Thymus (tissue), 11 donors: ENCODE measurements around the gene UBR3. TPM values are rescaled to one million over a fixed set of nuclear protein-coding genes. Genes with fewer than 3 reads are reported as not detected.
A peak's percentile ranks its signal among the peaks of the same experiment; 100 is the strongest.

Experiments used
- DNase-seq, 9 donors: peaks; one replicate each; pipeline ENCODE4 v3.0.0-alpha.2; 2013; ENCODE audit warnings: low spot score in 9 of 9, low read depth in 6 of 9, missing footprints in 1 of 9
- H3K27ac ChIP-seq, 2 donors: one replicate each; pipeline ENCODE4 v1.5.1; 2013; ENCODE audit warnings: control low read depth in 1 of 2, low read depth in 1 of 2, low read length in 1 of 2, mild to moderate bottlenecking in 1 of 2, moderate library complexity in 1 of 2
- H3K27me3 ChIP-seq, 2 donors: one replicate each; pipeline ENCODE4 v1.5.1; 2013; ENCODE audit warnings: low read length in 1 of 2; ENCODE audit not compliant: control insufficient read depth in 2 of 2, insufficient read depth in 1 of 2
- H3K36me3 ChIP-seq, 2 donors: one replicate each; pipeline ENCODE4 v1.5.1; 2013; ENCODE audit warnings: low read length in 1 of 2, mild to moderate bottlenecking in 1 of 2, moderate library complexity in 1 of 2; ENCODE audit not compliant: control insufficient read depth in 2 of 2, insufficient read depth in 2 of 2
- H3K4me1 ChIP-seq, 2 donors: one replicate each; pipeline ENCODE4 v1.5.1; 2013; ENCODE audit warnings: low read length in 2 of 2; ENCODE audit not compliant: control insufficient read depth in 2 of 2, insufficient read depth in 2 of 2
- H3K4me3 ChIP-seq, 2 donors: one replicate each; pipeline ENCODE4 v1.5.1; 2013; ENCODE audit warnings: low read length in 2 of 2, control low read depth in 1 of 2, mild to moderate bottlenecking in 1 of 2
- H3K9me3 ChIP-seq, 2 donors: one replicate each; pipeline ENCODE4 v1.5.1; 2013; ENCODE audit warnings: low read length in 1 of 2, mild to moderate bottlenecking in 1 of 2; ENCODE audit not compliant: control insufficient read depth in 2 of 2, insufficient read depth in 1 of 2
- WGBS: extraction: QIAGEN DNeasy Blood & Tissue Kit; methylation state at CpG from one replicate; pipeline ENCODE4 v1.1.7; 2013; 5-methylcytosine and 5-hydroxymethylcytosine counted together
- polyA plus RNA-seq: library from polyadenylated mRNA; stranded (reverse); fragments of 200-250 nt; gene quantifications from one replicate; pipeline ENCODE4 v1.2.3, GENCODE V29; 2013
- total RNA-seq: library from RNA; stranded (reverse); fragments of 120-200 nt; gene quantifications from one replicate; pipeline ENCODE4 v1.2.4, GENCODE V29; 2013
- donor health status: healthy.

UBR3 gene
- total and polyA plus RNA-seq, 2 donors: 14.1 to 20.1 TPM

DNA sequence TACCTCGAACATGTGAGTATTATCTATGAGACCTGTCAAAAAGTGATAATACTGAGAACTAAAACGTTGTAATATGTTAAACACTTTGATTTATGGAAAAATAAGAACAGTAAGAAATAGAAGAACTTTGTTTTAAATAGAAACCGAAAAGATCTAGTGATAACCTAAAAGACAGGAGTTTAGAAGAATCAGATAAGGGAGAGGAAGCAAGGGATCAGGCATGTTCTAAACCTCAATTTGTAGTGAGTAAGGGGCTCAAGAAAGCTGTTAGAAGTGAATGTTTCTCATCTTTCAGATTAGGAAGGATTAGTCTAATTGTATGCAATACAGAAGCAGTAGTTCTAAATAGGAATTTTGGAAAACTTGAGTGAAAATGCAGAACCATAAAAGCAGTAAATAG lies 182.0 kb downstream of the UBR3 start:
- WGBS: 84% methylated on average over 3 of the region's 3 CpGs
- no peaks in the 10 kb centered on the region for H3K9me3 ChIP-seq
- peaks cover 4 to 6% of the 10 kb centered on the region in 2 donors for H3K36me3 ChIP-seq
- no peak for DNase-seq
- no peaks in the 10 kb centered on the region for H3K27me3 ChIP-seq
- no peak overlapping the region for H3K4me3 ChIP-seq
- no peaks in the 10 kb centered on the region for H3K4me1 ChIP-seq
- no peak overlapping the region for H3K27ac ChIP-seq

DNA sequence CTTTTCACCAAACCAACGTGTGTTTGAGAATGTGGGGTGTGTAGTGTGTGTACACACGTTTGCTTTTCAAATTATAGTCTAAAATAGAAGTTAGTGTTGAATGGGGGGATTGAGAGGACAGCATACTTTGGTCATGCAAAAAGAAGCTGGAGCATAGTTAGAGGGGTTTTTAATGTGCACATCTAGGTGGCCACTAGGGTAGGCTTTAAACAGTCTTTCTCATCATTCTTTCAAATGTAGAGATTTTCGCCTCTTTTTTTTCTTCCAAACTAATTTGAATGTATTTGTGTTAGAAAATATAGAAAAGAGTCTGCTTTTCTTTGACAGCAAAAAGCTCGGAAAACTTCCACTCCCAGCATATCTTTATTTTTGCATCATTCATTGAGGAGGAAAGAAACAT lies 185.5 kb downstream of the UBR3 start:
- no peak overlapping the region for H3K4me3 ChIP-seq
- H3K27ac ChIP-seq: no peak overlapping the region
- H3K27me3 ChIP-seq: no peaks in the 10 kb centered on the region
- H3K36me3 ChIP-seq: no peaks in the 10 kb centered on the region
- H3K9me3 ChIP-seq: no peaks in the 10 kb centered on the region
- no peaks in the 10 kb centered on the region for H3K4me1 ChIP-seq
- WGBS: 98% methylated on average over 4 of the region's 4 CpGs
- no peak for DNase-seq

DNA sequence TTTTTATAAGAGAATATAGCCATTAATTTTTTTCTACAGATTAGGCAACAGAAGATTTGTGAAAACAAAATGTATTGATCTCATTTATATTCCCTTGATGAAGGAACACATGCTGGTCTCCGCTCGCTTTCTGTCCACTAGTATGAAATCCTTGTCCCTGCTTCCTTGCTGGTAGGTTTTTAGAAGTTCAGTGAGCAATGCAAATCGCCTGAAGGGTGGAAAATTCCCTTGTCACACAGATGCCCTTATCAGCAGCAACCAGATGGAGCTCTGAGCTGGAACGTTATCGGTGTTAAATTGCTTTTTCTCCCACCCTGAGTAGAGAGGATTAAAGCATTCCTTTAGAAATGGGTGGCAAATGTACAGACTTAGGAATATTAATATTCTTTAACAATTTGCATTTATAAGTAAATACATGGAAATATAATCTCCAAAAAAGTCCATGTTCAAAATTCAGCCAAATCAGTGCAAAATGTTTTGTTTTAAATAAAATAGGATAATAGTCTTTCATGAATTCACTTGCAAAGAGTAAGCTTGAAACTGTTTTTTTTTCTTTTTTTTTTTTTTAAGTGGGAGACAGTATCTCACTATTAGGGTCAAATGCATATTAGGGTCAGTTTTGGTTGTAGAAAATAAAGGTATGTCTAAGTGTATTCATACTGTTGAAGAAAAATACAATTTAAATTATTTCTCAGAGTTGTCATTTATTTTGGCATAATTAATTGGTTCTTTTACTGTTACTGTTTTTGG lies 186.7 kb downstream of the UBR3 start:
- Histone ChIP-seq H3K4me3 (no peak overlapping the region), H3K27me3 (no peaks in the 10 kb centered on the region), H3K36me3 (peaks cover 0 to 7% of the 10 kb centered on the region in 2 donors), H3K27ac (no peak overlapping the region), H3K9me3 (no peaks in the 10 kb centered on the region), H3K4me1 (no peaks in the 10 kb centered on the region)
- 96% methylated on average over 5 of the region's 5 CpGs for WGBS
- no peak for DNase-seq

DNA sequence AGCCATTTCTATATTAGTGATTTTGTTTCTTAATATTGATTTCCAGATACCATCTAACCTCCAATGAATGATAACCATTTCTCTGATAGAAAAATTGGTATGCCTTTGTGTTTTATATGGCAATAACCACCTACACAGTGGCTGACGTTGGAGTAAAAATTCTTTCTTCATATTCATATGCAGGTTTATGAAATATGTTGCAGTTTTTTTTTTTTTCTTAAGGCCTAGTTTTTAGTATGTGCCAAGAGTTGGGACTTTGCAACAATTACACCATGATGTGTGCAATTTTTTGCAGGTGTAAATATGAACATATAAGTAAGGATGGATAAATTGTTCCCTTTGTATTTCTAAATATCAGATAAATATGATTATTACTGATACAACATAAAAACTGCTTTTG lies 187.5 kb downstream of the UBR3 start:
- no peak for DNase-seq
- Histone ChIP-seq H3K9me3 (no peaks in the 10 kb centered on the region), H3K36me3 (peaks cover 0 to 7% of the 10 kb centered on the region in 2 donors), H3K4me1 (no peaks in the 10 kb centered on the region), H3K4me3 (no peak overlapping the region), H3K27me3 (no peaks in the 10 kb centered on the region), H3K27ac (no peak overlapping the region)
- WGBS: 99% methylated on average over 1 of the region's 1 CpG

DNA sequence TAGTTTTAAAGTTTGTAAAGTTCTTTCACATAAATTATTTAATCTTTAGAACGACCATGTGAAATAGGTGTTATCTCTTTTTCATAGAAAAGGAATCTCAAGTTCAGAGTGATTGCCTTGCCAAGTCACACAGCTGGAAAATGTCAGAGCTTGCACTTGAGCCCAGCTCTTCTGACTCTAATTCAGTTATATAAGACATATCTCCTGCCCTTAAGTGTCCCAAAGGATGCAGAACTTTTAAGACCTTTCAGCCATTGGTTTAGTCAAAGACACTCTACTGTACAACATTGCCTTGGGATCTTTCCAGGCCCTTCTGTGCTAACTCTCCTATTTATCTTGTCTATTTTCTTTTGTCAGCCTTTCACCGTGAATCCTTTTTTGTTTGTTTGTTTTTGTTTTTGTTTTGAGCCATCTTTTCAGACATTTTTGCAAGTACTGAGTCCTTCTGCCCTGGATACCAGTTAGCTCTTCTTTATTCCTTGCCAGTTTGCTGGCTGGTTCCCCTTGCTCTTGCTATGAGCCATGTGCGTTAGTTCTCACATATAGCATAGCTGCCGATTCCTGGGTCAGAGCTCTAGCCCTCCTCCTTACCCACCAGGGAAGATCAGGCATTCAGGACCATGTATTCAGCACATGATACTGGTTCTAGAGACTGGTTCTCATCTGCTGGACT lies 190.7 kb downstream of the UBR3 start:
- Histone ChIP-seq H3K27me3 (no peaks in the 10 kb centered on the region), H3K27ac (no peak overlapping the region), H3K4me3 (no peak overlapping the region), H3K36me3 (peaks cover 0 to 7% of the 10 kb centered on the region in 2 donors), H3K9me3 (no peaks in the 10 kb centered on the region), H3K4me1 (no peaks in the 10 kb centered on the region)
- DNase-seq: no peak
- WGBS: 96% methylated on average over 4 of the region's 4 CpGs

DNA sequence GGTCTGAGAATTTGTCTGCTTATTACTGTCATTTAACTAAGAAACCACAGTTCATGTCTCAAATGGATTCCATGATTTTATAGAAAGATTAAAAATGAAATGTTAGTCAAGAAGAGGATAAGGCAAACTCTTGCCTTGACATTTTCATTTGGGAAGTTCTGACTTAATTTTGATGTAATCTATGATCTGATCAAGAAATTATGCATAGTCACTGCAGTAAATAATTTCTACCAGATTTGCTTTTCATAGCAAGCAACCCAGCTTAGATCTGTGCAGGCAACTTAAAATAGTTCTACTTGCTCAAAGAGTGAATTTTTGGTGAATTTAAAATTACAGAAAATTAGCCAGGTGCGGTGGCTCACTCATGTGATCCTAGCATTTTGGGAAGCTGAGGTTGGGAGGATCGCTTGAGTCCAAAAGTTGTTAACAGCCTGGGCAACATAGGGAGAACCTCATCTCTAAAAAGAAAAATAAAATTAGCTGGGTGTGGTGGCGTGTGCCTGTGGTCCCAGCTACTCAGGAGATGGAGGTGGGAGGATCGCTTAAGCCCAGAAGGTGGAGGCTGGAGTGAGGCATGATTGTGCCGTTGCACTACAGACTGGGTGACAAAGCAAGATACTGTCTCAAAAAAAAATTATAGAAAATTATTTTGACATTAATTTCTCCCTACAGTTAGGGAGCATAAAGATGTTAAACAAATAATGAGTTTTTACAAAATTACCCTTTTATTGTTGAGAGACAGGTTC lies 192.0 kb downstream of the UBR3 start:
- H3K36me3 ChIP-seq: peaks cover 0 to 7% of the 10 kb centered on the region in 2 donors
- WGBS: 98% methylated on average over 5 of the region's 5 CpGs
- no peak for DNase-seq
- H3K27ac ChIP-seq: no peak overlapping the region
- H3K4me1 ChIP-seq: no peaks in the 10 kb centered on the region
- no peaks in the 10 kb centered on the region for H3K27me3 ChIP-seq
- H3K9me3 ChIP-seq: no peaks in the 10 kb centered on the region
- no peak overlapping the region for H3K4me3 ChIP-seq

DNA sequence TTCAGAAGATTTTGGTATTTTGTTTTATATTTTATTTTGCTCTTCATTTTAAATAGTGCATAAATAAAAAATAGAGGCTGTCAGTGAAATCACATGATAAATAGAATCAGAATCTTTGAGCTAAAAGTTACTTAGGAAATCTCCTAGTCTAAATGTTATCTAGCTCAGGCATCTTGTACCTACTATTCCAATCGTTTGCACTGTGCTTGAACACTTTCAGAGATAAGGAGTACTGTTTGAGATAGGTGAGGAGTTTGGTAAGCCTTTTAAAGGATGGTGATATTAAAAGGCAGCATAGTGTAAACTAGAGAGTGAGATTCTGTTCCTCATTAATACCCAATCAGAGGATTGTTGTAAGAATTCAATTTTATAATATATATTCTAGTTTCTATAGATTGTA lies 193.5 kb downstream of the UBR3 start:
- no peak for DNase-seq
- Histone ChIP-seq H3K4me1 (no peaks in the 10 kb centered on the region), H3K27ac (no peak overlapping the region), H3K4me3 (no peak overlapping the region), H3K27me3 (no peaks in the 10 kb centered on the region), H3K36me3 (peaks cover 0 to 7% of the 10 kb centered on the region in 2 donors), H3K9me3 (no peaks in the 10 kb centered on the region)
- 91% methylated on average over 1 of the region's 1 CpG for WGBS

DNA sequence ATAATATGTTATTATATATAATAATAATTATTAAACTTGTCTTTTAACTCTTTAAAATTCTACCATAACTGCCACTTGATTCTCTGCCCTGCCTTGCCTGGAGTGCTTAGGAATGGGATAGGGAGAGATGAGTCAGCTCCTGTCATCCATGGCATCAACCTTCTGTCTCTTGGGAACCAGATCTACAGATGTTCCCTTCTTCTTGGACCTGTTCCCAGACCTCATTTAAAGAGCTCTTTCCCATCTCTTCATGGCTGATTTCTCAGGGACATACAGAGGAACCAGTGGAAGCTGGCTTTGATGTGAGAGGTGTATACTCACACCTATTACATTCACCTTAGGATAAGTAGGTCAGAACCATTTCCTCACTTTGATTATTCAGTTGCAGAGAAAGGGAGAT lies 195.4 kb downstream of the UBR3 start:
- peak in 2 of 9 donors; percentile 4 to 6 for DNase-seq
- peaks cover 0 to 7% of the 10 kb centered on the region in 2 donors for H3K36me3 ChIP-seq
- H3K4me1 ChIP-seq: no peaks in the 10 kb centered on the region
- no peak overlapping the region for H3K27ac ChIP-seq
- no peaks in the 10 kb centered on the region for H3K9me3 ChIP-seq
- no peaks in the 10 kb centered on the region for H3K27me3 ChIP-seq
- H3K4me3 ChIP-seq: no peak overlapping the region

DNA sequence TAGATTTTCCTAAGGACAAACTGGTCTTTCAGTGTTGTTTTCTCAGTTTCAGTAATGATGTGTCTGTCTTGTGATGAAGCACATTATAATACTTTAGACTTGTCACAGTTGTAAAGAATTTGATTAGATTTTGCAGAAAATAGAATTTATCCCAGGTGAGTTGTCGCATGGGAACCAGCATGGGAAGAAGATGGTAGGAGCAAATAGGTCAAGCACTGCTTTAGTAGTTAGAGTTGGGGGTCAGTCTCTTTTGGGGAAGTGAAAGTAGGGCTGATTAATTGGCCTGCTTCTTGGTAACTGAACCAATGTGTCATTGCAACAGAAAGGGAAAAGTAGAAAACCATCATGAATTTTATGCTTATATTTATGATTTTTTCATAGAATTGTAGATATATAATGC lies 197.5 kb downstream of the UBR3 start:
- no peak for DNase-seq
- Histone ChIP-seq H3K4me1 (no peaks in the 10 kb centered on the region), H3K9me3 (no peaks in the 10 kb centered on the region), H3K4me3 (no peak overlapping the region), H3K27me3 (no peaks in the 10 kb centered on the region), H3K36me3 (no peaks in the 10 kb centered on the region), H3K27ac (no peak overlapping the region)
- 97% methylated on average over 1 of the region's 1 CpG for WGBS
